ENCODE measurements around the gene SLBP. TPM values are rescaled to one million over a fixed set of nuclear protein-coding genes. Genes with fewer than 3 reads are reported as not detected.

The SLBP gene
- total RNA-seq, 1 experiment from 2014 or later: 73.4 TPM

- CTCF ChIA-PET: no interaction called here
- no peak overlapping the region for H3K27ac ChIP-seq (ENCODE audit: low read length)
- DNase-seq (ENCODE audit: low read depth, low spot score) (no peak), ATAC-seq (no peak)
- BruUV-seq (replicated peaks): no TSS peak
- H3K4me3 ChIP-seq (ENCODE audit: low read depth in 2 of 2, low read length in 2 of 2): no peak overlapping the region
- intact Hi-C loops (cut with micrococcal nuclease; ENCODE audit: unreplicated experiment) (no loop called here), in situ Hi-C loops (cut with HindIII; ENCODE audit: low pct_unique_long_range_greater_than_20kb, low sequenced_read_pairs) (no loop called here)
- no peaks in the 10 kb centered on the region for H3K9me3 ChIP-seq (ENCODE audit: control insufficient read depth, insufficient read depth, low read depth, low read length)
- peaks cover 4% of the 10 kb centered on the region; the same call in 1 of the 2 replicates for H3K36me3 ChIP-seq (ENCODE audit: control insufficient read depth, insufficient read depth, low read length)
- POLR2A ChIA-PET: no interaction called here
- TF ChIP-seq CTCF (IDR thresholded peaks at IDR 0.05) (no peak), POLR2AphosphoS5 (IDR thresholded peaks at IDR 0.05; ENCODE audit: low read depth, low read length) (no peak), SIN3A (IDR thresholded peaks at IDR 0.05; ENCODE audit: borderline replicate concordance, insufficient read depth, low read depth, low read length) (no peak), REST (IDR thresholded peaks at IDR 0.05; ENCODE audit: insufficient read depth in 1 of 2, low read depth in 2 of 2, low read length in 1 of 2) (no peak), TCF7L2 (IDR thresholded peaks at IDR 0.05; ENCODE audit: low read depth, low read length) (no peak)
- no peaks in the 10 kb centered on the region for H3K27me3 ChIP-seq (ENCODE audit: control insufficient read depth, insufficient read depth, low read length)
- no peaks in the 10 kb centered on the region for H3K4me1 ChIP-seq (ENCODE audit: control insufficient read depth, insufficient read depth, low read length)
Observed at GRCh38 chr4:1739358-1739757, 27.2 kb upstream of the SLBP start.

DNA sequence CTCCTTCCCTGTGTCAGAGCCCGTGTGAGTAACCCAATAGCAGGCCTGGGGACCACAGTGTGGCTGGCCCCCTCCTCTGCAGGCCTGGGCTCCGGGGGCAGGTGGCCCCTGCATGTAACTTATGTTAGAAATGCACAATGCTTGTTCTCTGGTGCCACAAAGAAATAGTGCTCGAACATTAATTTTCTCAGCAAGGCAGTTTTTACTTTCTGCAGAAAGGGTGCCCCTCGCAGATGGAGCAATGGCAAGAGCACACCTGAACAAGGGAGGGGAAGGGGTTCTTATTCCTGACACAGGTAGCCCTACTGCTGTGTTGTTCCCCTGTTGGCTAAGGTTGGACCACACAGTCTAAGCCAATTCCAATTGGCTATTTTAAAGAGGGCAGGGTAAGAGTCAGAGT lies 26.3 kb upstream of the SLBP start:
- in situ Hi-C loops (cut with HindIII; ENCODE audit: low pct_unique_long_range_greater_than_20kb, low sequenced_read_pairs): no loop called here
- Histone ChIP-seq H3K4me3 (ENCODE audit: low read depth in 2 of 2, low read length in 2 of 2) (no peak overlapping the region), H3K36me3 (ENCODE audit: control insufficient read depth, insufficient read depth, low read length) (peaks cover 4% of the 10 kb centered on the region; the same call in 1 of the 2 replicates), H3K9me3 (ENCODE audit: control insufficient read depth, insufficient read depth, low read depth, low read length) (no peaks in the 10 kb centered on the region), H3K4me1 (ENCODE audit: control insufficient read depth, insufficient read depth, low read length) (no peaks in the 10 kb centered on the region), H3K27me3 (ENCODE audit: control insufficient read depth, insufficient read depth, low read length) (no peaks in the 10 kb centered on the region), H3K27ac (ENCODE audit: low read length) (no peak overlapping the region)
- POLR2A ChIA-PET: no interaction called here
- no peak for TF ChIP-seq SIN3A (IDR thresholded peaks at IDR 0.05; ENCODE audit: borderline replicate concordance, insufficient read depth, low read depth, low read length)
- no peak for TF ChIP-seq POLR2AphosphoS5 (IDR thresholded peaks at IDR 0.05; ENCODE audit: low read depth, low read length)
- TF ChIP-seq REST (IDR thresholded peaks at IDR 0.05; ENCODE audit: insufficient read depth in 1 of 2, low read depth in 2 of 2, low read length in 1 of 2): no peak
- intact Hi-C loops (cut with micrococcal nuclease; ENCODE audit: unreplicated experiment): no loop called here
- no peak for DNase-seq (ENCODE audit: low read depth, low spot score)
- BruUV-seq (replicated peaks): no TSS peak
- CTCF ChIA-PET: no interaction called here
- no peak for ATAC-seq
